ENCODE measurements around the gene CAND2.

DNA sequence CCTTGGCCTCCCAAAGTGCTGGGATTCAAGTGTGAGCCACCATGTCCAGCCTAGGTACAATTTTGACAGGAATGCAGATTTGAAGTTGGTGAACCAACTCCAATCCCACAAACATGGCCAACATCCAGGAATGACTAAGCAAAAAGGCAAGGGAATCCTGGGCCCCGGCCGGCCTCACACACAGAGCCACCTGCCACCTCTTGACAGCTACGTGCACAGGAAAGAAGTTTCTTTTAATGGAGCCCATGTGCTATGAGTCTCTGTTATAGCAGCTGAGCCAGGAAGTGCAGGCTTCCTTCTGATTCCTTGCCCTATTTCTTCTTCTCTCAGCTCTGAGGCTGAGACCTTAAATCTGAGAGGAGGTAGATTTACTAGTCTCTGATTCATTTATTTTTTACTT is 46.3 kb upstream of the CAND2 start:
- TF ChIP-seq, protein P1, sequence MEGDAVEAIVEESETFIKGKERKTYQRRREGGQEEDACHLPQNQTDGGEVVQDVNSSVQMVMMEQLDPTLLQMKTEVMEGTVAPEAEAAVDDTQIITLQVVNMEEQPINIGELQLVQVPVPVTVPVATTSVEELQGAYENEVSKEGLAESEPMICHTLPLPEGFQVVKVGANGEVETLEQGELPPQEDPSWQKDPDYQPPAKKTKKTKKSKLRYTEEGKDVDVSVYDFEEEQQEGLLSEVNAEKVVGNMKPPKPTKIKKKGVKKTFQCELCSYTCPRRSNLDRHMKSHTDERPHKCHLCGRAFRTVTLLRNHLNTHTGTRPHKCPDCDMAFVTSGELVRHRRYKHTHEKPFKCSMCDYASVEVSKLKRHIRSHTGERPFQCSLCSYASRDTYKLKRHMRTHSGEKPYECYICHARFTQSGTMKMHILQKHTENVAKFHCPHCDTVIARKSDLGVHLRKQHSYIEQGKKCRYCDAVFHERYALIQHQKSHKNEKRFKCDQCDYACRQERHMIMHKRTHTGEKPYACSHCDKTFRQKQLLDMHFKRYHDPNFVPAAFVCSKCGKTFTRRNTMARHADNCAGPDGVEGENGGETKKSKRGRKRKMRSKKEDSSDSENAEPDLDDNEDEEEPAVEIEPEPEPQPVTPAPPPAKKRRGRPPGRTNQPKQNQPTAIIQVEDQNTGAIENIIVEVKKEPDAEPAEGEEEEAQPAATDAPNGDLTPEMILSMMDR (IDR thresholded peaks at IDR 0.05; ENCODE audit: low read length), result no peak
- TF ChIP-seq EZH2 (IDR thresholded peaks at IDR 0.05; ENCODE audit: borderline replicate concordance, low read length), result no peak

All from OCI-LY1 (cell line).